HG03432 (cell line): ENCODE measurements around the gene BCL2.

Experiments used
- ATAC-seq: cut with Tn5 transposase; IDR thresholded peaks from one replicate; pipeline ENCODE4 v1.9.1; 2021; ENCODE audit warnings: mild to moderate bottlenecking, moderate library complexity; ENCODE audit not compliant: unreplicated experiment

Gene BCL2

GRCh38 chr18:63260380-63260754 lies 59.2 kb downstream of the BCL2 start:
- no peak for ATAC-seq

GRCh38 chr18:63259567-63260379 lies 59.8 kb downstream of the BCL2 start:
- ATAC-seq, result no peak

GRCh38 chr18:63258749-63259566 lies 60.6 kb downstream of the BCL2 start:
- ATAC-seq, result no peak

- ATAC-seq, result peak; percentile 35
Measured at GRCh38 chr18:63257453-63257852, 62.1 kb downstream of the BCL2 start.

GRCh38 chr18:63255435-63255834 lies 64.1 kb downstream of the BCL2 start:
- peak; percentile 62 for ATAC-seq

GRCh38 chr18:63254716-63255399 lies 64.7 kb downstream of the BCL2 start:
- no peak for ATAC-seq

GRCh38 chr18:63253428-63254372 lies 65.9 kb downstream of the BCL2 start:
- no peak for ATAC-seq

GRCh38 chr18:63253014-63253413 lies 66.6 kb downstream of the BCL2 start:
- no peak for ATAC-seq

GRCh38 chr18:63249771-63250170 lies 69.8 kb downstream of the BCL2 start:
- ATAC-seq, result no peak

- ATAC-seq, result no peak
Measured at GRCh38 chr18:63247926-63248325, 71.6 kb downstream of the BCL2 start.

- no peak for ATAC-seq
Measured at GRCh38 chr18:63247506-63247905, 72.1 kb downstream of the BCL2 start.

GRCh38 chr18:63245600-63245999 lies 74.0 kb downstream of the BCL2 start:
- no peak for ATAC-seq

GRCh38 chr18:63244607-63245006 lies 75.0 kb downstream of the BCL2 start:
- ATAC-seq, result no peak

- no peak for ATAC-seq
Measured at GRCh38 chr18:63241760-63242159, 77.8 kb downstream of the BCL2 start.

GRCh38 chr18:63241317-63241712 lies 78.3 kb downstream of the BCL2 start:
- no peak for ATAC-seq

- ATAC-seq, result no peak
Measured at GRCh38 chr18:63240531-63241316, 78.8 kb downstream of the BCL2 start.

GRCh38 chr18:63238693-63239075 lies 80.9 kb downstream of the BCL2 start:
- ATAC-seq, result no peak

- ATAC-seq, result no peak
Measured at GRCh38 chr18:63237881-63238692, 81.5 kb downstream of the BCL2 start.
